Raji (cell line): Measurements from ENCODE around the gene ARHGAP15.

Experiments
- POLR2A ChIP-seq: IDR thresholded peaks from 2 replicates; pipeline ENCODE4 v1.6.1; 2011; ENCODE audit warnings: low read depth, low read length, control low read depth; ENCODE audit not compliant: insufficient read depth

ARHGAP15 gene

GRCh38 chr2:143128681-143129580, at the start of gene ARHGAP15:
TSS of gene ARHGAP15 (plus strand) at chr2:143129419.
- peak; percentile 58; the same call in 1 of the 2 replicates for TF ChIP-seq POLR2A

GRCh38 chr2:143081616-143082015, 47.6 kb upstream of the ARHGAP15 start:
- TF ChIP-seq POLR2A, result no peak

GRCh38 chr2:143083636-143084035, 45.6 kb upstream of the ARHGAP15 start:
- no peak for TF ChIP-seq POLR2A

GRCh38 chr2:143084462-143084861, 44.8 kb upstream of the ARHGAP15 start:
- no peak for TF ChIP-seq POLR2A

GRCh38 chr2:143085125-143085784, 44.0 kb upstream of the ARHGAP15 start:
- no peak for TF ChIP-seq POLR2A

GRCh38 chr2:143087033-143087432, 42.2 kb upstream of the ARHGAP15 start:
- no peak for TF ChIP-seq POLR2A

- TF ChIP-seq POLR2A, result no peak
Measured at GRCh38 chr2:143088388-143088787, 40.8 kb upstream of the ARHGAP15 start.

- no peak for TF ChIP-seq POLR2A
Measured at GRCh38 chr2:143110758-143111428, 18.3 kb upstream of the ARHGAP15 start.

GRCh38 chr2:143117225-143117624, 12.0 kb upstream of the ARHGAP15 start:
- TF ChIP-seq POLR2A, result no peak

- TF ChIP-seq POLR2A, result no peak
Measured at GRCh38 chr2:143121079-143121478, 8.1 kb upstream of the ARHGAP15 start.

GRCh38 chr2:143121957-143122356, 7.3 kb upstream of the ARHGAP15 start:
- no peak for TF ChIP-seq POLR2A

GRCh38 chr2:143123911-143124310, 5.3 kb upstream of the ARHGAP15 start:
- TF ChIP-seq POLR2A, result no peak

- TF ChIP-seq POLR2A, result no peak
Measured at GRCh38 chr2:143124445-143124844, 4.8 kb upstream of the ARHGAP15 start.

GRCh38 chr2:143125717-143126116, 3.5 kb upstream of the ARHGAP15 start:
- TF ChIP-seq POLR2A, result no peak

GRCh38 chr2:143132355-143132754, 3.1 kb downstream of the ARHGAP15 start:
- TF ChIP-seq POLR2A, result no peak

GRCh38 chr2:143133783-143134182, 4.6 kb downstream of the ARHGAP15 start:
- TF ChIP-seq POLR2A, result no peak
